HCT116 (cell line): ENCODE data around the gene INPP5F. TPM values are rescaled to one million over a fixed set of nuclear protein-coding genes. Genes with fewer than 3 reads are reported as not detected.

Experiments used
- ATAC-seq: fragments of 200-7000 bp; cut with Tn5 transposase; 2 replicates; pipeline ENCODE4 v1.9.1; 2020; ENCODE audit warnings: mild to moderate bottlenecking, moderate library complexity
- BruUV-seq: library from RNA; stranded (reverse); fragments of 400-500 nt; replicated peaks from 2 replicates; lab custom pipeline; 2021; lab: Mats Ljungman, UMichigan
- CTCF ChIA-PET: fragments of 300-600 bp; sonication (Branson Sonifier 250); formaldehyde crosslinking; loops from one replicate; lab custom pipeline; 2021; ENCODE audit warnings: antibody characterized with exemption; lab: Charles Lee
- POLR2A ChIA-PET: fragments of 300-600, 350-600 bp; sonication (Branson Sonifier 250); formaldehyde crosslinking; loops from one replicate; lab custom pipeline; 2021; ENCODE audit warnings: antibody characterized with exemption; lab: Charles Lee
- RAD21 ChIA-PET, 2 experiments: fragments of 300-600 bp; sonication (Branson Sonifier 250); formaldehyde crosslinking; loops; one replicate each; lab custom pipeline; 2023; ENCODE audit warnings: low total read pairs in 2 of 2; ENCODE audit not compliant: uncharacterized antibody in 2 of 2, unreplicated experiment in 2 of 2, low non-redundant PET in 1 of 2; lab: Charles Lee
- DNase-seq: peaks from one replicate; pipeline ENCODE4 v3.0.0-alpha.2; 2010; ENCODE audit warnings: low read depth, low spot score
- H2AFZ ChIP-seq: fragments of 200-600 bp; shearing (Covaris generic), sonication (generic); 2 replicates; pipeline ENCODE4 v1.6.1; 2017; ENCODE audit warnings: low read depth, mixed run types, mixed read lengths, antibody characterized with exemption, low read length; ENCODE audit not compliant: poor library complexity, severe bottlenecking
- H3K27ac ChIP-seq: 2 replicates; pipeline ENCODE4 v1.5.1; 2012; ENCODE audit warnings: low read depth, low read length
- H3K27me3 ChIP-seq: fragments of 200-600 bp; sonication (generic); 2 replicates; pipeline ENCODE4 v1.6.1; 2016; ENCODE audit warnings: mixed run types, low read length, mixed read lengths; ENCODE audit not compliant: insufficient read depth
- H3K36me3 ChIP-seq, 2 experiments: fragments of 200-500 bp in 1 of 2; fragments of 200-600 bp in 1 of 2; sonication (Bioruptor generic) in 1 of 2; sonication (generic) in 1 of 2; 2 replicates each; pipeline versions ENCODE4 v1.5.1 to v1.6.1; 2014 to 2016; ENCODE audit warnings: low read length in 2 of 2, inconsistent platforms in 1 of 2, mixed read lengths in 1 of 2, mixed run types in 1 of 2; ENCODE audit not compliant: insufficient read depth in 2 of 2, control insufficient read depth in 1 of 2
- H3K4me1 ChIP-seq, 2 experiments: fragments of 200-600 bp in 1 of 2; sonication (generic) in 1 of 2; 2 replicates each; pipeline versions ENCODE4 v1.5.1 to v1.6.1; 2012 to 2017; ENCODE audit warnings: low read length in 2 of 2, inconsistent platforms in 1 of 2, mild to moderate bottlenecking in 1 of 2, mixed read lengths in 1 of 2, mixed run types in 1 of 2, moderate library complexity in 1 of 2; ENCODE audit not compliant: insufficient read depth in 2 of 2, control insufficient read depth in 1 of 2
- H3K4me2 ChIP-seq: fragments of 200-600 bp; sonication (generic); 2 replicates; pipeline ENCODE4 v1.6.1; 2017; ENCODE audit warnings: mixed run types, low read length, mixed read lengths
- H3K4me3 ChIP-seq, 2 experiments: fragments of 200-600 bp in 1 of 2; sonication (generic) in 1 of 2; replicated peaks in 1 of 2; 2 replicates each; pipeline ENCODE4 v1.5.1; 2011 to 2016; ENCODE audit warnings: low read length in 2 of 2, control low read depth in 1 of 2, low read depth in 1 of 2, mild to moderate bottlenecking in 1 of 2, mixed read lengths in 1 of 2, mixed run types in 1 of 2
- H3K79me2 ChIP-seq: fragments of 200-600 bp; sonication (generic); 2 replicates; pipeline ENCODE4 v1.6.1; 2017; ENCODE audit warnings: mild to moderate bottlenecking, mixed run types, low read length, moderate library complexity, mixed read lengths; ENCODE audit not compliant: insufficient read depth
- H3K9ac ChIP-seq: fragments of 200-600 bp; sonication (generic); 2 replicates; pipeline ENCODE4 v1.6.1; 2016; ENCODE audit warnings: low read length, mixed read lengths
- H3K9me2 ChIP-seq: fragments of 200-600 bp; sonication (generic), shearing (Covaris generic); 2 replicates; pipeline ENCODE4 v1.6.1; 2017; ENCODE audit warnings: mixed run types, mild to moderate bottlenecking, moderate library complexity; ENCODE audit not compliant: insufficient read depth
- H3K9me3 ChIP-seq, 2 experiments: fragments of 200-500 bp in 1 of 2; fragments of 200-600 bp in 1 of 2; sonication (Bioruptor generic) in 1 of 2; sonication (generic) in 1 of 2; 2 replicates each; pipeline ENCODE4 v1.6.1; 2014 to 2017; ENCODE audit warnings: low read length in 2 of 2, mixed read lengths in 2 of 2, inconsistent platforms in 1 of 2, low read depth in 1 of 2, mild to moderate bottlenecking in 1 of 2, mixed run types in 1 of 2, moderate library complexity in 1 of 2; ENCODE audit not compliant: control insufficient read depth in 1 of 2, insufficient read depth in 1 of 2
- H4K20me1 ChIP-seq: fragments of 200-600 bp; sonication (generic), shearing (Covaris generic); 2 replicates; pipeline ENCODE4 v1.6.1; 2017; ENCODE audit warnings: mixed run types, mild to moderate bottlenecking, moderate library complexity; ENCODE audit not compliant: insufficient read depth
- CBX3 ChIP-seq: IDR thresholded peaks from 2 replicates; pipeline ENCODE4 v1.6.1; 2012; ENCODE audit warnings: low read depth
- CEBPB ChIP-seq: IDR thresholded peaks from 2 replicates; pipeline ENCODE4 v1.6.1; 2012; ENCODE audit warnings: low read depth
- EGR1 ChIP-seq: IDR thresholded peaks from 2 replicates; pipeline ENCODE4 v1.6.1; 2012; ENCODE audit warnings: low read depth
- ELF1 ChIP-seq: IDR thresholded peaks from 2 replicates; pipeline ENCODE4 v1.6.1; 2012; ENCODE audit warnings: low read depth, borderline replicate concordance
- EZH2 ChIP-seq: fragments of 200-600 bp; sonication (generic); IDR thresholded peaks from 2 replicates; pipeline ENCODE4 v1.6.1; 2017; ENCODE audit warnings: antibody characterized with exemption, mixed run types
- EZH2phosphoT487 ChIP-seq: fragments of 200-600 bp; IDR thresholded peaks from 2 replicates; pipeline ENCODE4 v1.6.1; 2018; ENCODE audit warnings: antibody characterized with exemption, borderline replicate concordance
- FOSL1 ChIP-seq: IDR thresholded peaks from 2 replicates; pipeline ENCODE4 v1.6.1; 2012; ENCODE audit warnings: low read depth
- JUND ChIP-seq: IDR thresholded peaks from 2 replicates; pipeline ENCODE4 v1.6.1; 2012
- POLR2A ChIP-seq: IDR thresholded peaks from 2 replicates; pipeline ENCODE4 v1.7.0; 2011; ENCODE audit warnings: borderline replicate concordance; ENCODE audit not compliant: insufficient read depth, insufficient read length; ENCODE audit errors: extremely low read depth
- POLR2AphosphoS5 ChIP-seq: IDR thresholded peaks from 2 replicates; pipeline ENCODE4 v1.6.1; 2011; ENCODE audit warnings: mild to moderate bottlenecking, low read depth, low read length, moderate library complexity
- RAD21 ChIP-seq: IDR thresholded peaks from 2 replicates; pipeline ENCODE4 v1.6.1; 2012; ENCODE audit warnings: low read depth, mild to moderate bottlenecking
- SP1 ChIP-seq: IDR thresholded peaks from 2 replicates; pipeline ENCODE4 v1.6.1; 2012; ENCODE audit warnings: low read depth
- TCF7L2 ChIP-seq: IDR thresholded peaks from 2 replicates; pipeline ENCODE4 v1.7.0; 2011; ENCODE audit warnings: borderline replicate concordance, inconsistent platforms; ENCODE audit not compliant: insufficient read depth, insufficient read length; ENCODE audit errors: extremely low read depth
- YY1 ChIP-seq: IDR thresholded peaks from 2 replicates; pipeline ENCODE4 v1.6.1; 2011; ENCODE audit warnings: low read length, low read depth, moderate library complexity, mild to moderate bottlenecking; ENCODE audit not compliant: insufficient replicate concordance; ENCODE audit errors: extremely low read depth
- ZFX ChIP-seq: fragments of 450-650 bp; IDR thresholded peaks from 2 replicates; pipeline ENCODE4 v1.6.1; 2017
- ZNF274 ChIP-seq: fragments of 200-500 bp; sonication (Bioruptor generic); IDR thresholded peaks from 2 replicates; pipeline ENCODE4 v1.6.1; 2014; ENCODE audit warnings: mild to moderate bottlenecking, low read depth, low read length, inconsistent platforms
- intact Hi-C: fragments of 100-400 bp; cut with micrococcal nuclease; formaldehyde crosslinking; loops from 2 replicates; pipeline ENCODE4 v1.10.0; 2022
- total RNA-seq: library from RNA; stranded (reverse); gene quantifications from one replicate; pipeline ENCODE4 v1.2.1, GENCODE V29; 2021; ENCODE audit not compliant: unreplicated experiment
- TF ChIP-seq, protein P1 (sequence below): IDR thresholded peaks from 2 replicates; pipeline ENCODE4 v1.6.1; 2011; ENCODE audit warnings: mild to moderate bottlenecking, low read length, moderate library complexity; ENCODE audit not compliant: insufficient replicate concordance; ENCODE audit errors: extremely low read depth
- TF ChIP-seq, protein P2 (sequence below), 3 experiments: fragments of 200-600 bp in 1 of 3; sonication (generic) in 1 of 3; IDR thresholded peaks in 2 of 3; conservative IDR thresholded peaks in 1 of 3; 2 replicates each; pipeline ENCODE4 v1.5.1; 2012 to 2017; ENCODE audit warnings: low read depth in 2 of 3, low read length in 2 of 3, antibody characterized with exemption in 1 of 3, borderline replicate concordance in 1 of 3, control low read depth in 1 of 3, mild to moderate bottlenecking in 1 of 3, mixed read lengths in 1 of 3, mixed run types in 1 of 3, moderate library complexity in 1 of 3; ENCODE audit not compliant: insufficient read depth in 1 of 3
- TF ChIP-seq, protein P3 (sequence below): IDR thresholded peaks from 2 replicates; pipeline ENCODE4 v1.6.1; 2012
- TF ChIP-seq, protein P4 (sequence below): IDR thresholded peaks from 2 replicates; pipeline ENCODE4 v1.6.1; 2012; ENCODE audit warnings: low read depth

The INPP5F gene
- total RNA-seq, 1 experiment from 2014 or later, result 21.6 TPM

DNA sequence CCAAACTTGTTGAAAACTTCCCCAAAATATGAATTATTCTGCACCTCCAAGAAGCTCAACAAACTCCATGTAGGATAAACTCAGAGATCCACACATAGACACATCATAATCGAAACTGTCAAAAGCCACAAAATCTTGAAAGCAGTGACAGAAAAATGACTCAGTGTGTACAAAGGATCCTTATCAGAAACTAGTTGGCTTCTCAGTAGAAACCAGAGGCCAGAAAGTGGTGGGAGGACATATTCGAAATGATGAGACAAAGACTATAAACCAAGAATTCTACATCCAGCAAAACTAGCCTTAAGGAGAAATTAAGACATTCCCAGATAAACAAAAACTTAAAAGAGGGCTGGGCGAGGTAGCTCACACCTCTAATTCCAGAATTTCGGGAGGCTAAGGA lies 108.3 kb downstream of the INPP5F start:
- no peak overlapping the region for H3K4me2 ChIP-seq
- no peaks in the 10 kb centered on the region for H3K9me3 ChIP-seq
- no peaks in the 10 kb centered on the region for H3K27me3 ChIP-seq
- ChIA-PET RAD21 (no interaction called here), POLR2A (no interaction called here), CTCF (no interaction called here)
- no peak overlapping the region for H3K27ac ChIP-seq
- H3K79me2 ChIP-seq, result peaks cover 38% of the 10 kb centered on the region
- no TSS peak for BruUV-seq
- no peaks in the 10 kb centered on the region for H3K9me2 ChIP-seq
- H3K36me3 ChIP-seq, result peaks cover 90 to 92% of the 10 kb centered on the region in 2 experiments
- H2AFZ ChIP-seq, result no peak overlapping the region
- no peaks in the 10 kb centered on the region for H3K4me1 ChIP-seq
- no peak overlapping the region for H3K4me3 ChIP-seq
- peaks cover 5% of the 10 kb centered on the region; the same call in 1 of the 2 replicates for H4K20me1 ChIP-seq
- TF ChIP-seq, protein P1, sequence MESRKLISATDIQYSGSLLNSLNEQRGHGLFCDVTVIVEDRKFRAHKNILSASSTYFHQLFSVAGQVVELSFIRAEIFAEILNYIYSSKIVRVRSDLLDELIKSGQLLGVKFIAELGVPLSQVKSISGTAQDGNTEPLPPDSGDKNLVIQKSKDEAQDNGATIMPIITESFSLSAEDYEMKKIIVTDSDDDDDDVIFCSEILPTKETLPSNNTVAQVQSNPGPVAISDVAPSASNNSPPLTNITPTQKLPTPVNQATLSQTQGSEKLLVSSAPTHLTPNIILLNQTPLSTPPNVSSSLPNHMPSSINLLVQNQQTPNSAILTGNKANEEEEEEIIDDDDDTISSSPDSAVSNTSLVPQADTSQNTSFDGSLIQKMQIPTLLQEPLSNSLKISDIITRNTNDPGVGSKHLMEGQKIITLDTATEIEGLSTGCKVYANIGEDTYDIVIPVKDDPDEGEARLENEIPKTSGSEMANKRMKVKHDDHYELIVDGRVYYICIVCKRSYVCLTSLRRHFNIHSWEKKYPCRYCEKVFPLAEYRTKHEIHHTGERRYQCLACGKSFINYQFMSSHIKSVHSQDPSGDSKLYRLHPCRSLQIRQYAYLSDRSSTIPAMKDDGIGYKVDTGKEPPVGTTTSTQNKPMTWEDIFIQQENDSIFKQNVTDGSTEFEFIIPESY, result no peak
- TF ChIP-seq ZFX (no peak), EZH2phosphoT487 (no peak), CEBPB (no peak), EZH2 (no peak), ELF1 (no peak), ZNF274 (no peak), RAD21 (no peak), SP1 (no peak), FOSL1 (no peak), POLR2AphosphoS5 (no peak), YY1 (no peak), EGR1 (no peak), CBX3 (no peak), JUND (no peak), POLR2A (no peak), TCF7L2 (no peak)
- TF ChIP-seq, protein P2, sequence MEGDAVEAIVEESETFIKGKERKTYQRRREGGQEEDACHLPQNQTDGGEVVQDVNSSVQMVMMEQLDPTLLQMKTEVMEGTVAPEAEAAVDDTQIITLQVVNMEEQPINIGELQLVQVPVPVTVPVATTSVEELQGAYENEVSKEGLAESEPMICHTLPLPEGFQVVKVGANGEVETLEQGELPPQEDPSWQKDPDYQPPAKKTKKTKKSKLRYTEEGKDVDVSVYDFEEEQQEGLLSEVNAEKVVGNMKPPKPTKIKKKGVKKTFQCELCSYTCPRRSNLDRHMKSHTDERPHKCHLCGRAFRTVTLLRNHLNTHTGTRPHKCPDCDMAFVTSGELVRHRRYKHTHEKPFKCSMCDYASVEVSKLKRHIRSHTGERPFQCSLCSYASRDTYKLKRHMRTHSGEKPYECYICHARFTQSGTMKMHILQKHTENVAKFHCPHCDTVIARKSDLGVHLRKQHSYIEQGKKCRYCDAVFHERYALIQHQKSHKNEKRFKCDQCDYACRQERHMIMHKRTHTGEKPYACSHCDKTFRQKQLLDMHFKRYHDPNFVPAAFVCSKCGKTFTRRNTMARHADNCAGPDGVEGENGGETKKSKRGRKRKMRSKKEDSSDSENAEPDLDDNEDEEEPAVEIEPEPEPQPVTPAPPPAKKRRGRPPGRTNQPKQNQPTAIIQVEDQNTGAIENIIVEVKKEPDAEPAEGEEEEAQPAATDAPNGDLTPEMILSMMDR (IDR thresholded peaks at IDR 0.05 in 2 of 3, conservative IDR thresholded peaks at IDR 0.05 in 1 of 3; ENCODE audit: borderline replicate concordance in 1 of 3, insufficient read depth in 1 of 3, low read depth in 2 of 3, low read length in 2 of 3), result no peak
- TF ChIP-seq, protein P3, sequence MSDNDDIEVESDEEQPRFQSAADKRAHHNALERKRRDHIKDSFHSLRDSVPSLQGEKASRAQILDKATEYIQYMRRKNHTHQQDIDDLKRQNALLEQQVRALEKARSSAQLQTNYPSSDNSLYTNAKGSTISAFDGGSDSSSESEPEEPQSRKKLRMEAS, result no peak
- TF ChIP-seq, protein P4, sequence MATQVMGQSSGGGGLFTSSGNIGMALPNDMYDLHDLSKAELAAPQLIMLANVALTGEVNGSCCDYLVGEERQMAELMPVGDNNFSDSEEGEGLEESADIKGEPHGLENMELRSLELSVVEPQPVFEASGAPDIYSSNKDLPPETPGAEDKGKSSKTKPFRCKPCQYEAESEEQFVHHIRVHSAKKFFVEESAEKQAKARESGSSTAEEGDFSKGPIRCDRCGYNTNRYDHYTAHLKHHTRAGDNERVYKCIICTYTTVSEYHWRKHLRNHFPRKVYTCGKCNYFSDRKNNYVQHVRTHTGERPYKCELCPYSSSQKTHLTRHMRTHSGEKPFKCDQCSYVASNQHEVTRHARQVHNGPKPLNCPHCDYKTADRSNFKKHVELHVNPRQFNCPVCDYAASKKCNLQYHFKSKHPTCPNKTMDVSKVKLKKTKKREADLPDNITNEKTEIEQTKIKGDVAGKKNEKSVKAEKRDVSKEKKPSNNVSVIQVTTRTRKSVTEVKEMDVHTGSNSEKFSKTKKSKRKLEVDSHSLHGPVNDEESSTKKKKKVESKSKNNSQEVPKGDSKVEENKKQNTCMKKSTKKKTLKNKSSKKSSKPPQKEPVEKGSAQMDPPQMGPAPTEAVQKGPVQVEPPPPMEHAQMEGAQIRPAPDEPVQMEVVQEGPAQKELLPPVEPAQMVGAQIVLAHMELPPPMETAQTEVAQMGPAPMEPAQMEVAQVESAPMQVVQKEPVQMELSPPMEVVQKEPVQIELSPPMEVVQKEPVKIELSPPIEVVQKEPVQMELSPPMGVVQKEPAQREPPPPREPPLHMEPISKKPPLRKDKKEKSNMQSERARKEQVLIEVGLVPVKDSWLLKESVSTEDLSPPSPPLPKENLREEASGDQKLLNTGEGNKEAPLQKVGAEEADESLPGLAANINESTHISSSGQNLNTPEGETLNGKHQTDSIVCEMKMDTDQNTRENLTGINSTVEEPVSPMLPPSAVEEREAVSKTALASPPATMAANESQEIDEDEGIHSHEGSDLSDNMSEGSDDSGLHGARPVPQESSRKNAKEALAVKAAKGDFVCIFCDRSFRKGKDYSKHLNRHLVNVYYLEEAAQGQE, result no peak
- DNase-seq, result no peak
- H3K9ac ChIP-seq, result no peak overlapping the region
- no peak for ATAC-seq
- intact Hi-C loops, result no loop called here
